HepG2 (cell line): ENCODE data around the gene CDHR3. TPM values are rescaled to one million over a fixed set of nuclear protein-coding genes. Genes with fewer than 3 reads are reported as not detected.

Experiments
- HHEX ChIP-seq: IDR thresholded peaks from 2 replicates; pipeline ENCODE4 v1.6.1; 2016; ENCODE audit warnings: control low read depth
- ISX ChIP-seq: sonication (generic); formaldehyde crosslinking; conservative IDR thresholded peaks from 2 replicates; pipeline ENCODE4 v1.5.0; 2020; ENCODE audit warnings: missing genetic modification reagents
- JUN ChIP-seq: sonication (generic); formaldehyde crosslinking; IDR thresholded peaks from 2 replicates; pipeline ENCODE4 v1.4.0; 2020; ENCODE audit warnings: mild to moderate bottlenecking, missing genetic modification reagents
- KAT2B ChIP-seq: fragments of 150-350 bp; IDR thresholded peaks from 2 replicates; pipeline ENCODE4 v1.6.1; 2014; ENCODE audit warnings: low read depth, low read length, borderline replicate concordance
- KAT8 ChIP-seq: IDR thresholded peaks from 2 replicates; pipeline ENCODE4 v1.6.1; 2016; ENCODE audit warnings: missing genetic modification reagents, missing compliant biosample characterization
- MTA3 ChIP-seq: sonication (generic); formaldehyde crosslinking; IDR thresholded peaks from 2 replicates; pipeline ENCODE4 v1.4.0; 2020; ENCODE audit warnings: missing genetic modification reagents
- MXD4 ChIP-seq: IDR thresholded peaks from 2 replicates; pipeline ENCODE4 v1.6.1; 2016; ENCODE audit warnings: mild to moderate bottlenecking, missing biosample characterization, missing genetic modification reagents
- PAX8 ChIP-seq: sonication (generic); formaldehyde crosslinking; IDR thresholded peaks from 2 replicates; pipeline ENCODE4 v1.8.0; 2022; ENCODE audit warnings: mild to moderate bottlenecking, missing genetic modification reagents, borderline replicate concordance
- PHB2 ChIP-seq: fragments of 450-650 bp; IDR thresholded peaks from 2 replicates; pipeline ENCODE4 v1.6.1; 2018; ENCODE audit not compliant: partially characterized antibody
- RCOR2 ChIP-seq: IDR thresholded peaks from 2 replicates; pipeline ENCODE4 v1.6.1; 2016; ENCODE audit warnings: missing biosample characterization, missing genetic modification reagents
- RFX5 ChIP-seq: IDR thresholded peaks from 2 replicates; pipeline ENCODE4 v1.6.1; 2011; ENCODE audit warnings: low read depth, low read length, improper control_type of control experiment
- SP5 ChIP-seq: IDR thresholded peaks from 2 replicates; pipeline ENCODE4 v1.6.1; 2016; ENCODE audit warnings: low read depth, borderline replicate concordance
- ZMAT3 ChIP-seq: sonication (generic); formaldehyde crosslinking; conservative IDR thresholded peaks from 2 replicates; pipeline ENCODE4 v1.7.0; 2021; ENCODE audit warnings: missing genetic modification reagents
- ZNF468 ChIP-seq: sonication (generic); formaldehyde crosslinking; IDR thresholded peaks from 2 replicates; pipeline ENCODE4 v1.8.0; 2022; ENCODE audit warnings: mild to moderate bottlenecking, moderate library complexity, missing genetic modification reagents
- ZSCAN31 ChIP-seq: sonication (generic); formaldehyde crosslinking; IDR thresholded peaks from 2 replicates; pipeline ENCODE4 v1.5.0; 2020; ENCODE audit warnings: low read depth, mild to moderate bottlenecking, missing genetic modification reagents
- polyA plus RNA-seq, 8 experiments: library from polyadenylated mRNA; depleted of rRNA in 3 of 8; stranded (reverse) in 7 of 8; unstranded in 1 of 8; fragments of >200 nt; fragmentation: Illumina TruSeq in 4 of 8; extraction: Trizol in 4 of 8; gene quantifications; 2 replicates each; pipeline versions ENCODE4 v1.2.1 to v1.2.3, GENCODE V29; 2011 to 2016; ENCODE audit warnings: low read depth in 4 of 8, missing spikeins in 1 of 8, mixed read lengths in 1 of 8; ENCODE audit not compliant: insufficient read depth in 1 of 8
- total RNA-seq, 5 experiments: library from RNA; depleted of rRNA; stranded (reverse); fragments of >200 nt; fragmentation: Illumina TruSeq; extraction: Trizol; gene quantifications; 2 replicates each; pipeline ENCODE4 v1.2.3, GENCODE V29; 2016; ENCODE audit warnings: low read depth in 1 of 5
- TF ChIP-seq, protein P1 (sequence below): sonication (generic); formaldehyde crosslinking; IDR thresholded peaks from 2 replicates; pipeline ENCODE4 v1.8.0; 2022; ENCODE audit warnings: mild to moderate bottlenecking, missing genetic modification reagents; ENCODE audit not compliant: insufficient replicate concordance
- TF ChIP-seq, protein P2 (sequence below): sonication (generic); formaldehyde crosslinking; IDR thresholded peaks from 2 replicates; pipeline ENCODE4 v1.4.0; 2020; ENCODE audit warnings: missing genetic modification reagents
- TF ChIP-seq, protein P3 (sequence below): sonication (generic); formaldehyde crosslinking; IDR thresholded peaks from 2 replicates; pipeline ENCODE4 v1.8.1; 2023; ENCODE audit warnings: mild to moderate bottlenecking, moderate library complexity, missing genetic modification reagents
- TF ChIP-seq, protein P4 (sequence below): IDR thresholded peaks from 2 replicates; pipeline ENCODE4 v1.6.1; 2016; ENCODE audit warnings: low read depth, control low read depth
- TF ChIP-seq, protein P5 (sequence below): sonication (generic); formaldehyde crosslinking; IDR thresholded peaks from 2 replicates; pipeline ENCODE4 v1.4.0; 2020; ENCODE audit warnings: low read depth, missing genetic modification reagents

The CDHR3 gene
- total and polyA plus RNA-seq, 2 of the 13 experiments (the other 11 are each of a cell fraction or from before 2014, with no cell fraction given) = 6.5 to 11.8 TPM

DNA sequence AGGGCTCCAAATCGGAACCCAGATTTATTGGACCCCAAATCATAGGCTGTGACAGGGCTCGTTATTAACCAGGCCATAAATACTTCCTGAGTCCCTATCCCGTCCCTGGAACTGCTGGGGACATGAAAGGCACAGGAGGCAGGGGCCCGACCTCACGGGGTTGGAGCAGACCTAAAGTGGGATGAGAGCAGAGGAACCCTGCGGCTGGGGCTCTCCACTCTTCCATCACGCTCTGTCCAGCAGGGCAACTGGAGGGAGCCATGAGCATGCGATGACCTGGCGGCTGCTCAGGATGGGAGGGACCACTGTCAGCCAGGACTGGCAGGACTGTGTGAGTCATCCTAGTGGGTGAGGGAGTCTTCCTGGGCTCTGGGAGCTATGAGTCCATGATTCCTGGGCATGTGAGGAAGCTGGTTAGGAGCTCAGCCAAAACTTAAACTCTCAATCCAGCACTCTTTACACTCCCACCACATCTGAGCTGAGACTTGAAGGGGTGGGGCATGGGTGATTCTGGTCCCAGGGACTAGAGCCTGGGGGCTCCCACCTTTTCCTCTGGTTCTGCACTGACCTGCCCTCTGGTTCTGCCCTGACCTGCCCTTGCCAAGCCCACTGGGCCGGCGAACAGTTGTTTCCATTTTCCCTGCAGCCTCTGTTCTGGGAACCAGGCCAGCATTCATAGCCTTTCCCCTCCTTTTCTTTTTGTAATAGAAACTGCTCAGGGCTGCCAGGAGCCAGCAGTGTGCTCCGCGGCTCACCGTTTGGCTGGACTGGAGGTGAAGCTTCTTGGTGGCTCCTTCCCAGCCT, 101.9 kb downstream of the CDHR3 start (continued):
- TF ChIP-seq, protein P1, sequence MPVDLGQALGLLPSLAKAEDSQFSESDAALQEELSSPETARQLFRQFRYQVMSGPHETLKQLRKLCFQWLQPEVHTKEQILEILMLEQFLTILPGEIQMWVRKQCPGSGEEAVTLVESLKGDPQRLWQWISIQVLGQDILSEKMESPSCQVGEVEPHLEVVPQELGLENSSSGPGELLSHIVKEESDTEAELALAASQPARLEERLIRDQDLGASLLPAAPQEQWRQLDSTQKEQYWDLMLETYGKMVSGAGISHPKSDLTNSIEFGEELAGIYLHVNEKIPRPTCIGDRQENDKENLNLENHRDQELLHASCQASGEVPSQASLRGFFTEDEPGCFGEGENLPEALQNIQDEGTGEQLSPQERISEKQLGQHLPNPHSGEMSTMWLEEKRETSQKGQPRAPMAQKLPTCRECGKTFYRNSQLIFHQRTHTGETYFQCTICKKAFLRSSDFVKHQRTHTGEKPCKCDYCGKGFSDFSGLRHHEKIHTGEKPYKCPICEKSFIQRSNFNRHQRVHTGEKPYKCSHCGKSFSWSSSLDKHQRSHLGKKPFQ (CRISPR knock-in tag) = peak; percentile 52
- TF ChIP-seq KAT8 (CRISPR knock-in tag) = 0 out of 2 replicates have a peak, but pooled peaks have one; percentile 40
- TF ChIP-seq ISX (CRISPR knock-in tag) = no peak
- TF ChIP-seq ZNF468 (CRISPR knock-in tag) = no peak
- peak; percentile 48; the same call in 1 of the 2 replicates for TF ChIP-seq JUN
- no peak for TF ChIP-seq HHEX
- TF ChIP-seq, protein P2, sequence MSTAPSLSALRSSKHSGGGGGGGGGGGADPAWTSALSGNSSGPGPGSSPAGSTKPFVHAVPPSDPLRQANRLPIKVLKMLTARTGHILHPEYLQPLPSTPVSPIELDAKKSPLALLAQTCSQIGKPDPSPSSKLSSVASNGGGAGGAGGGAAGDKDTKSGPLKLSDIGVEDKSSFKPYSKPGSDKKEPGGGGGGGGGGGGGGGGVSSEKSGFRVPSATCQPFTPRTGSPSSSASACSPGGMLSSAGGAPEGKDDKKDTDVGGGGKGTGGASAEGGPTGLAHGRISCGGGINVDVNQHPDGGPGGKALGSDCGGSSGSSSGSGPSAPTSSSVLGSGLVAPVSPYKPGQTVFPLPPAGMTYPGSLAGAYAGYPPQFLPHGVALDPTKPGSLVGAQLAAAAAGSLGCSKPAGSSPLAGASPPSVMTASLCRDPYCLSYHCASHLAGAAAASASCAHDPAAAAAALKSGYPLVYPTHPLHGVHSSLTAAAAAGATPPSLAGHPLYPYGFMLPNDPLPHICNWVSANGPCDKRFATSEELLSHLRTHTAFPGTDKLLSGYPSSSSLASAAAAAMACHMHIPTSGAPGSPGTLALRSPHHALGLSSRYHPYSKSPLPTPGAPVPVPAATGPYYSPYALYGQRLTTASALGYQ (CRISPR knock-in tag) = no peak
- TF ChIP-seq SP5 (CRISPR knock-in tag) = peak; percentile 54; the same call in 1 of the 2 replicates
- TF ChIP-seq, protein P3, sequence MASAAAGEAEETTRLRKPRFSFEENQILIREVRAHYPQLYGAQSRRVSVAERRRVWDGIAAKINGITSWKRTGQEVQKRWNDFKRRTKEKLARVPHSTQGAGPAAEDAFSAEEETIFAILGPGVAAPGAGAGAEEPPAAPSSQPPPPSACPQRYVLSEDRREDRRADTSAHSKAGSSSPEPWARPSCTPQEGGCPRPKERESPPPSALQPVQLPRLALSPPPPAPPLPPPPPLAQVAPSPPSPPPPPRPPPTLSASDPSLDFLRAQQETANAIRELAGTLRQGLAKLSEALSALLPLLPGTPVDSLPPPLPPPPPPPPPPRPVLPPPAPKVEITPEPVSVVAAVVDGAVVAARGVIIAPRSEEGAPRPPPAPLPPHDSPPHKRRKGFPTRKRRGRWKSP = no peak
- TF ChIP-seq PHB2 = no peak
- TF ChIP-seq ZMAT3 (CRISPR knock-in tag) = no peak
- TF ChIP-seq ZSCAN31 = peak; percentile 43; the same call in 1 of the 2 replicates
- TF ChIP-seq KAT2B = no peak
- no peak for TF ChIP-seq MTA3 (CRISPR knock-in tag)
- TF ChIP-seq, protein P4, sequence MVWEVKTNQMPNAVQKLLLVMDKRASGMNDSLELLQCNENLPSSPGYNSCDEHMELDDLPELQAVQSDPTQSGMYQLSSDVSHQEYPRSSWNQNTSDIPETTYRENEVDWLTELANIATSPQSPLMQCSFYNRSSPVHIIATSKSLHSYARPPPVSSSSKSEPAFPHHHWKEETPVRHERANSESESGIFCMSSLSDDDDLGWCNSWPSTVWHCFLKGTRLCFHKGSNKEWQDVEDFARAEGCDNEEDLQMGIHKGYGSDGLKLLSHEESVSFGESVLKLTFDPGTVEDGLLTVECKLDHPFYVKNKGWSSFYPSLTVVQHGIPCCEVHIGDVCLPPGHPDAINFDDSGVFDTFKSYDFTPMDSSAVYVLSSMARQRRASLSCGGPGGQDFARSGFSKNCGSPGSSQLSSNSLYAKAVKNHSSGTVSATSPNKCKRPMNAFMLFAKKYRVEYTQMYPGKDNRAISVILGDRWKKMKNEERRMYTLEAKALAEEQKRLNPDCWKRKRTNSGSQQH = no peak
- no peak for TF ChIP-seq MXD4 (CRISPR knock-in tag)
- TF ChIP-seq, protein P5, sequence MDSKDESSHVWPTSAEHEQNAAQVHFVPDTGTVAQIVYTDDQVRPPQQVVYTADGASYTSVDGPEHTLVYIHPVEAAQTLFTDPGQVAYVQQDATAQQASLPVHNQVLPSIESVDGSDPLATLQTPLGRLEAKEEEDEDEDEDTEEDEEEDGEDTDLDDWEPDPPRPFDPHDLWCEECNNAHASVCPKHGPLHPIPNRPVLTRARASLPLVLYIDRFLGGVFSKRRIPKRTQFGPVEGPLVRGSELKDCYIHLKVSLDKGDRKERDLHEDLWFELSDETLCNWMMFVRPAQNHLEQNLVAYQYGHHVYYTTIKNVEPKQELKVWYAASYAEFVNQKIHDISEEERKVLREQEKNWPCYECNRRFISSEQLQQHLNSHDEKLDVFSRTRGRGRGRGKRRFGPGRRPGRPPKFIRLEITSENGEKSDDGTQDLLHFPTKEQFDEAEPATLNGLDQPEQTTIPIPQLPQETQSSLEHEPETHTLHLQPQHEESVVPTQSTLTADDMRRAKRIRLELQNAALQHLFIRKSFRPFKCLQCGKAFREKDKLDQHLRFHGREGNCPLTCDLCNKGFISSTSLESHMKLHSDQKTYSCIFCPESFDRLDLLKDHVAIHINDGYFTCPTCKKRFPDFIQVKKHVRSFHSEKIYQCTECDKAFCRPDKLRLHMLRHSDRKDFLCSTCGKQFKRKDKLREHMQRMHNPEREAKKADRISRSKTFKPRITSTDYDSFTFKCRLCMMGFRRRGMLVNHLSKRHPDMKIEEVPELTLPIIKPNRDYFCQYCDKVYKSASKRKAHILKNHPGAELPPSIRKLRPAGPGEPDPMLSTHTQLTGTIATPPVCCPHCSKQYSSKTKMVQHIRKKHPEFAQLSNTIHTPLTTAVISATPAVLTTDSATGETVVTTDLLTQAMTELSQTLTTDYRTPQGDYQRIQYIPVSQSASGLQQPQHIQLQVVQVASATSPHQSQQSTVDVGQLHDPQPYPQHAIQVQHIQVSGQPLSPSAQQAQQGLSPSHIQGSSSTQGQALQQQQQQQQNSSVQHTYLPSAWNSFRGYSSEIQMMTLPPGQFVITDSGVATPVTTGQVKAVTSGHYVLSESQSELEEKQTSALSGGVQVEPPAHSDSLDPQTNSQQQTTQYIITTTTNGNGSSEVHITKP (CRISPR knock-in tag) = peak; percentile 56
- no peak for TF ChIP-seq RCOR2 (CRISPR knock-in tag)
- no peak for TF ChIP-seq PAX8 (CRISPR knock-in tag)
- peak; percentile 11; the same call in 1 of the 2 replicates for TF ChIP-seq RFX5
